Neural progenitor cell (in vitro differentiated cells): ENCODE measurements around the gene GNMT.

Source experiments
- EZH2 ChIP-seq: fragments of 200-600 bp; sonication (generic); IDR thresholded peaks from 2 replicates; pipeline ENCODE4 v1.6.1; 2017; ENCODE audit warnings: antibody characterized with exemption, mild to moderate bottlenecking, moderate library complexity
- EZH2phosphoT487 ChIP-seq: fragments of 200-600 bp; sonication (generic); IDR thresholded peaks from 2 replicates; pipeline ENCODE4 v1.6.1; 2017; ENCODE audit warnings: antibody characterized with exemption

- peak; percentile 73 for TF ChIP-seq EZH2
- TF ChIP-seq EZH2phosphoT487: peak; percentile 50
These were observed at the start of gene GNMT for GRCh38 chr6:42960243-42961019.
